Cardiac septum (tissue), 1 donor: ENCODE data around the gene TEAD3. TPM values are rescaled to one million over a fixed set of nuclear protein-coding genes. Genes with fewer than 3 reads are reported as not detected.
"Not testable (repeated sequence)": the region's sequence is repeated elsewhere in the genome, so short reads cannot be mapped to it uniquely, and the experiment has no call there.

ENCODE experiments used
- DNase-seq: peaks from one replicate; pipeline ENCODE4 v3.0.0-alpha.2; 2020; ENCODE audit warnings: low spot score
- intact Hi-C: fragments of 100-400 bp; cut with DNase I; formaldehyde crosslinking; loops from one replicate; pipeline ENCODE4 v1.14.0; 2022
- total RNA-seq: library from RNA; stranded (reverse); fragmentation: NEBNext Ultra II Directional; extraction: Animal tissue kit (Norgen Biotek cat#: 25700); gene quantifications from one replicate; pipeline ENCODE4 v1.2.1, GENCODE V29; 2021
- donor health status: DM: no; HTN: no; CAD: no.

TEAD3 gene
- total RNA-seq, 1 donor from 2014 or later, result 63.3 TPM

GRCh38 chr6:35461270-35461669 lies 35.6 kb downstream of the TEAD3 start:
- no peak for DNase-seq
- intact Hi-C loops, result no loop called here

DNA sequence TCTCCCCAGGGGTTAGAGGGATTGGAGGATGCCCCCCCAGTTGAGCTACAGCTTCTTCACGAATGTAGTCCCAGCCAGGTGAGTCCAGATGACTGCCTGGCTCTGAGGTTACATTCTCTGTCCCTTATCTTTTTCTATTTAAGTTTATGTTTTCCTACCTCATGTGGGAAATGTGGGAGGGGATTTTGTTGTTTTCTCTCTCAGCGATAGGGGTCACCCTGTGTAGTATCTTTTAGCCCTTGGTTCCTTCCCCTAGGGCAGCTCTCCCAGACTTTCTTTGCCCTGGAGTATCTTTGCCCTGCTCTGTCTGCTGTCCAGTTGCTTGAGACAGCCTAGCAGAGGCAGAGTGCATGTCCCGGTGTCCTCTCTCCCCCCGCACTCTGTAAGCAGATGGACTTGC lies 39.0 kb downstream of the TEAD3 start:
- DNase-seq, result no peak
- intact Hi-C loops, result no loop called here

DNA sequence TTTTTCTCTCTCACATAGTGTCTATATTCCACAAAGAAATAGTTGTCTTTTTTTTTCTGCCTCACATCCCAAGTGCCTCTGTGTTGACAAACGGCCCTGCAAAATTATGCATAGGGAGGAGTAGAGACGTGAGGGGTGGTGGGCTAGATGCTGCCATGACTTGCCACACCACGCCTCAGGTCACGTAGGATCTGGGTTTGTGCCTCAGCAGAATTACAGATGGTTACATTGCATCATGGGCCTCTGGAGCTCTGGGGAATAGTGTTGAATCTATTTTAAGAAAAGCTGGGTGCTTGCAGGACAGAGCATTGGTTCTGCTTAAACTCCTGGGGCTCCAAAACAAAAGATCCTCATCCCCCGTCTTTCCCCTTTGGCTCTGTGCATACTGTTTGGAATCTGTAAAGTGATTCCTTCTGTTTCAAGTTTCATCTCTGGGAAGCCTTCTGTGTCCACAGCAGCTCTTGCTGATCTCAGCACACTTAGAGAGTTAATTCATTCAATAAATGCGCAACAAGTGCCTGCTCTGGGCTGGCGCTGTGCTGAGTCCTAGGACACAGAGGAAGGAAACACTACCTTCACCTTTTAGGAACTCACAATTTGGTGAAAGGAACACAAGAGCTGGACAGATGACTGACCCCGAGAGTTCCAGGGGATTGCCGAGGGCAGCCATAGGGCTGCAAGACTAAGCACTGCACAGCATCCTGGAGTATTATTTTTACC lies 42.3 kb downstream of the TEAD3 start:
- intact Hi-C loops, result no loop called here
- no peak for DNase-seq

DNA sequence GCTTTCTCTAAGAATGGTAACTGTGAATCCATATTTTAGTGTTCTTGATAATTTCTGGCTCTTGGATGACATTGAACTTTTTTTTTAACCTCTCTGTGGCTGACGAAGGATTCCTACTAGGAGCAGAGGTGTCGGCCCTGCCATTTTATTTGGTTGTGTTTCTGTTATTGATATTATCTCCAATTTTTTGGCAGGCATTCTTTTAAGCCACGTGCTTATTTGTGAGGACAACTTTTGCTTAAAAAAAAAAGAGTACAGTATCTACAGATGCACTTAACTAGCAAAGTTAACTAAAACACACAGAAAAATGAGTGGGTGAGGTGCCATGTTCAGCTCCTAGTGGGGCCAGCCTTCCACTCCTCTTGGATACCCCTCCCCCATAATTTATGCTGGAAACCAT lies 43.6 kb downstream of the TEAD3 start:
- intact Hi-C loops, result no loop called here
- no peak for DNase-seq

- intact Hi-C loops, result no loop called here
These were observed 44.4 kb downstream of the TEAD3 start, which contains the start of gene FANCE for GRCh38 chr6:35452183-35453090. Gene FANCE (plus strand): TSS chr6:35452338. CDS start chr6:35452546, 208 bp downstream.

DNA sequence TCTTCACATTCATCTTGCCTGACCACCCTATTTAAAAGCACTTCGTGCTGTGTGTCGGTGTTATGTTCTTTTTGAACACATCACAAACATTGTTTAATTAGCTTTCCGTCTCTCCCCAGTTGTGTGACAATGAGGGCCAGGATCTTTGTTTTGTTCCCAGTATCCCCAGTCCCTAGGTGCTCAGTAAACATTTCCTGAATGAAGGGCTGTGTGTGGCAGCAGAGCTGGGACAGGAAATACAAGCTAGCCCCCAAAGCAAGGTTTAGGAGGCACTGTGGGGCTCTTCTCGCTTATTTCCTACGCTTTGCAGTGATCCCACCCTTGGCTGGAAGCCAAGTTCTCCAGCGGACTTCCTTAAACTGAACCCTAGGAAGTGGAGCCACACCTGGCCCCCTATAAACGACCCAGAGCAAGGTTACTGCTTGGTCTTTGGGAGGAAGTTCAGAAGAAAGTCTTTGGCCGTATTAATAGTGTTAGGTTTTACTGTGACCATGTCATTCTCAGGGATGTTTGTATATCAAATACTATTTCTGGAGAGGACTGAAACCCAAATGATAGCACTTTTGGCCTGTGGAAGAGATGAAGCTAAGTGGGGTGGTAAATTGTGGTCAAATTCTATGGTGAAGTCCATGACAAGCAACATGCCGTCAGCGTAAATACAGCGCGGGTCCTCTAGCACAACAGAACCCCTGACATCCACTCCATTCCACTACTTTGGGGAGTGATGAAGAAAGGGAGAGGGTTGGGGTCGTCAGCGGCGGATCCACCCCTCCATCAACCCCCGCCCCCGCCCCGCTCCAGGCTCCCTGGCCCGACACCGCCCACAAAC lies 45.3 kb downstream of the TEAD3 start:
- DNase-seq, result no peak
- intact Hi-C loops, result no loop called here

More at GRCh38 chr6:35452183-35453090, 44.4 kb downstream of the TEAD3 start, which contains the start of gene FANCE:
- DNase-seq, result peak; percentile 99

DNA sequence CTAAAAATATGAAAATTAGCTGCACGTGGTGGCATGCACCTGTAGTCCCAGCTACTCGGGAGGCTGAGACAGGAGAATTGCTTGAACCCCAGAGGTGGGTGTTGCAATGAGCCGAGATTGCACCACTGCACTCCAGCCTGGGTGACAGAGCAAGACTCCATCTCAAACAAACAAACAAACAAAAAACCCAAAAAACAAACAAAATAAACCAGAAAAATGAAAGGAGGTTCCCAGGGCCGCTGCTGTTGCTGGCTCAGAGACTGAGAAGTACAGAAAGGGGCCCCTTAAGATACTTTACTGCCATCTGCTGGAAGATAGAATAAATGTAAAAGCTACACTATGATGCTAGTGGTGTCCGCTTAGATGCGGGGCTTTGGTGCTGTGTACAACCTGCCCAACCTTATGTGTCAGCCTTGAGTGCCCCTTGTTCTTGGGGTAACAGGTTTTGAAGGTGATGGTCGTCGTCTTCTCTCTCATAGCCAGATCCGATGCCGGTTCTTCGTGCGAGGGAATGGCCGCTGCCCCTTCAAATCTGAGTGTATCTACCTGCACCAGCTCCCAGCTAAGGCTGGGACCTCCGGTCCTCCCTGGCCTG lies 47.5 kb downstream of the TEAD3 start:
- intact Hi-C loops, result loop anchor here (1.0 kb wide), 2 partner anchors 107 to 152 kb away; partner anchors contain the start of genes DEF6 and PPARD
- no peak for DNase-seq

DNA sequence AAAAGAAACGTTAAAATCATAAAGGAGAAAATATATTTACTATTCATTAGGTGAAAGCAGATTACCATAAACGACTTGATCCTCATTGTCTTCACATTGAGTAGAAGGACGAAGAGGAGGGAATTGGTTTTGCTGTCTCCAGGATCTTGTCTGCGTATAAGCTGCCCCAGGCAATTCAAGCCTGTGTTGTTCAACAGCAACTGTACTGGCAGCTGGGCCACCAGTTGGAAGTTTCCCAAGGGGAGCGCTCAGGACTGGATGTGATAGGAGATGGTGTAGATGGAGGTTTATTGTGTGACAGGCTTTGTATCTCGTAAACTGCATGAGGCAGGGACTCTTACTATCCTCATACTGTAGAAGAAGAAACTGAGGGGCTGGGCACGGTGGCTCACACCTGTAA lies 48.7 kb downstream of the TEAD3 start:
- intact Hi-C loops, result no loop called here
- DNase-seq, result no peak

GRCh38 chr6:35445691-35446090 lies 51.2 kb downstream of the TEAD3 start:
- intact Hi-C loops, result no loop called here
- DNase-seq, result no peak

DNA sequence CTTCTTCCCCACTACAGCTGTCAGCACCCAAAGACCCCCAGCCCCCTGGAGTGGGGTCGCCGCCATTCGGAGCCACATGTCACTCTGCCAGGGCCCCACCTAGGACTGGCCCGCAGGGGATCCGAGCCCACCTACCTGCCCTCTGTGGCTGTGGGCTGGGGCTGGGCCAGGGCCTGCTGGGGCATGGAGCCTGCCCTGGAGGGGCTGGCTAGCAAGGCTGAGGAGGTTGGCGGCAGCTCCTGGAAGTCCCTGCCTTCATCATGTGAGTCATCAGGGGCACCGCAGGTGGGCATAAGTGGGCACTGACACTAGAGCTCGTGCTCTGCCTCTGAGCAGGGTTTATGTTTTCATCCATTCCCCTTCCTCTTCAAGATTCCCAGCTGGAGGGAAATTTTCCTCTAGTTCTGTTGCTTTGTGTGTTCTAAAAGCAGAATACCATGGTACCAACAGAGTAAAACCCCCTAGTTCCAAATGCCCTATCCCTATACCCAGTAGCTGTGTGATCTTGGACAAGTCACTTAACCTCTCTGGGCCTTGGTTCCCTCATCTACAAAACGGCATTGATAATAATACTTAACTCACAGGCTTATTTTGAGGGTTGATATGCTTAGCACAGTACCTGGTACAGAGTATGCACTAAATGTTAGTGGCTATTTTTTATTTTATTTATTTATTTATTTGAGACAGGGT lies 53.4 kb downstream of the TEAD3 start:
- no peak for DNase-seq
- intact Hi-C loops, result no loop called here

GRCh38 chr6:35442693-35443092 lies 54.2 kb downstream of the TEAD3 start:
- intact Hi-C loops, result no loop called here
- no peak for DNase-seq

DNA sequence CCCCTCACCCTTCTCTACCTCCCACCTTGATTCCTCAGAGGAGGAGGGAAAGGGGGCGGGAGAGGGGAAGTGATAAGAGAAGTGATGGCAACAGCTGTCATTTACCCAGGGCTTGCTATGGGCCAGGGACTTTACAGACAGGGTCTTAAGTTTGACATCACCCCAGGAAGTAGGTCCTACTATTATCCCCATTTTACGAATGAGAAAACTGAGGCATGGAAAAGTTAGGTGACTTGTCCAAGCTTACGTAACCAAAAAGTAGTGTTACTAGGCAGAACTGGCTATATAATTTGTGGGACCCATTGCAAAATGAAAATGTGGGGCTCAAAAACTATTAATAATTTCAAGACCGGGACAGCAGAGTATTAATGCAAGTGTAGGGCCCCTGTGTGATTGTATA lies 55.2 kb downstream of the TEAD3 start:
- intact Hi-C loops, result no loop called here
- DNase-seq, result no peak

DNA sequence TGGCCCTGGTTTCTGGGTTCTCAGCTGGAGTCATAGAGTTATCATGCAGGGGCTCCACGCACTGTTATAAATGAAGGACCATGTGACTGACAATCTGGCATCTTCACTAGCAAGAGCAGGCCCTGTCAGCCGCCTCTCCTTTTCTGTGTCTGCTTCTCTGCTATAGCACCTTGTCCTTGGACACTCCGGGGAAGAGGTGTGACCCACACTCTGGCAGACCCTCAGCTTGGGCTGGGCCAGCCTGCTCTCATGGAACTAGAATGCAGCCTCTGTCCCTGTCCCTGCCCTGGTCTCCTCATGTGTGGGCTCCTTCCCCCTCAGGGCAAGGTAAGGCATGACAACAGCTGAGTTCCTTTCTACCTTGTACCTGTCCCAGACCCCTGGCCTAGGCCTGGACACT lies 55.7 kb downstream of the TEAD3 start:
- intact Hi-C loops, result no loop called here
- DNase-seq, result no peak

GRCh38 chr6:35439308-35439707 lies 57.6 kb downstream of the TEAD3 start:
- intact Hi-C loops, result no loop called here
- DNase-seq, result no peak

DNA sequence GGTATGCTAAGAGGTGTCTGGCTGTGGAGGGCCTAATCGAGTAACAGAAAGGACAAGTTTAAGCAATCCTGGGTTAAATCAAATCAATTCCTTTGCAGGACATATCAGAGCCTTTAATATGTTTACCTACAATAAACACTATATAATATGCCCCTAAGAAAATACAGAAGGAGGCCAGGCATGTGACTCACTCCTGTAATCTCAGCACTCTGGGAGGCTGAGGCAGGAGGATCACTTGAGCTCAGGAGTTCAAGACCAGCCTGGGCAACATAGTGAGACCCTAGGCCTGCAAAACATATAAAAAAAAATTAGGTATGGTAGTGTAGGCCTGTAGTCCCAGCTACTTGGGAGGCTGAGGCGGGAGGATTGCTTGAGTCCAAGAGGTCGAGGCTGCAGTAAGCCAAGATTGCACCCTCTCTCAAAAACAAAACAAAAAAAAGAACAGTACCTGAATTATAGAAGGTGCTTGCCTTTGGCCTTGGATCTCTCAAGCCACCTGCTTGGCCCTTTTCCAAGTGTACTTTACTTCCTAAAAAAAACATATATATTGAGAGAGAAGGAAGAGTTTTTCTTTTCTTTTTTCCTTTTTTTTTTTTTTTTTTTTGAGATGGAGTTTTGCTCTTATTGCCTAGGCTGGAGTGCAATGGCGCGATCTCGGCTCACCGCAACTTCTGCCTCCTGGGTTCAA lies 58.4 kb downstream of the TEAD3 start:
- intact Hi-C loops, DNase-seq: not testable (repeated sequence)

DNA sequence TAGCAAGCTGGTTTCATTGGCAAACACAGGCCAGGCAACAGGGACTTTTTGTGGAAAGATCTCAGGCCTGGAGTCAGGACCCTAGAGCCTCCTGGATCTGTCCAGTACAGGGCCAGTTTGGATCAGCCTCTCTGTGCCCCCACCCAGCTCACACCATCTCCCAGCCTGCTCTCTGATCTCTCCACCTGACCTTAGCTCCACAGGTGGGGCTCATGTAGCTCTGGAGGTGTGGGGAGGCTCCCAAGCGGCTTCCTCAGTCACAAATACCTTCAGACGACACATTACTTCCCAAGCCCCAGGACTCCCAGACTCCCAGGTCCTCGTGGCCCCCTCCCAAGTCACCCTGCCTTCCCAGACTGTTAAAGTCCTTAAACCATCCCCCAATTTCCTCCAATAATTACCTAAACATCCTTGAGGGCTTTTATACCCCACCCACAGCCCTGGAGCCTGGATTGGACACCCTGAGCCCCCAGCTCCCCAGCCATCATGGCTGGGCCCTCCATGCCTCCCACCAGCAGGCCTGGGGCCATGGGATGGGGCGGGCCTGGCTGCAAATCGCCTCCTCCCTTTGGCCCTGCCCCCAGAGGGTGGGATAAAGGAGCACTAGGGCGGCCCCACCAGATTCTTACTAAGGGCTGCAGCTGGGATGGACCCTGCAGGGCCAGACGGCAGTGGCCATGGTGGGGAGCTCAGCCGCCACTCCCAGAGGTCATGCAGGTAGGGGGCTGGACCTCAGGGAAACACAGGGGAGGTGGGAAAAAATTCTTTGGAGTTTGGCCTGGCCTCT lies 60.6 kb downstream of the TEAD3 start:
- intact Hi-C loops, result no loop called here
- no peak for DNase-seq

GRCh38 chr6:35435074-35435837 lies 61.6 kb downstream of the TEAD3 start:
- intact Hi-C loops, result no loop called here
- no peak for DNase-seq
